Measurements from ENCODE around the gene STXBP1.

DNA sequence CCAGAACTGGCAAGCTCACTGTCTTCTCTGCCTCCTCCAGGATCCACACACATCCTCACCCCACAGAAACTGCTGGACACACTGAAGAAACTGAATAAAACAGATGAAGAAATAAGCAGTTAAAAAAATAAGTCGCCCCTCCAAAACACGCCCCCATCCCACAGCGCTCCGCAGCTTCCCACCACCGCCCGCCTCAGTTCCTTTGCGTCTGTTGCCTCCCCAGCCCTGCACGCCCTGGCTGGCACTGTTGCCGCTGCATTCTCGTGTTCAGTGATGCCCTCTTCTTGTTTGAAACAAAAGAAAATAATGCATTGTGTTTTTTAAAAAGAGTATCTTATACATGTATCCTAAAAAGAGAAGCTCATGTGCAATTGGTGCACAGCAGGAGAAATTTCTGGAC lies 78.7 kb downstream of the STXBP1 start:
- TF ChIP-seq CTCF (IDR thresholded peaks at IDR 0.05) (no peak), POLR2A (IDR thresholded peaks at IDR 0.05) (no peak)

Measured in right lobe of liver (tissue), 4 donors.